ENCODE results near the gene CCIN.
"Not testable (repeated sequence)": the region's sequence is repeated elsewhere in the genome, so short reads cannot be mapped to it uniquely, and the experiment has no call there.

The CCIN gene

DNA sequence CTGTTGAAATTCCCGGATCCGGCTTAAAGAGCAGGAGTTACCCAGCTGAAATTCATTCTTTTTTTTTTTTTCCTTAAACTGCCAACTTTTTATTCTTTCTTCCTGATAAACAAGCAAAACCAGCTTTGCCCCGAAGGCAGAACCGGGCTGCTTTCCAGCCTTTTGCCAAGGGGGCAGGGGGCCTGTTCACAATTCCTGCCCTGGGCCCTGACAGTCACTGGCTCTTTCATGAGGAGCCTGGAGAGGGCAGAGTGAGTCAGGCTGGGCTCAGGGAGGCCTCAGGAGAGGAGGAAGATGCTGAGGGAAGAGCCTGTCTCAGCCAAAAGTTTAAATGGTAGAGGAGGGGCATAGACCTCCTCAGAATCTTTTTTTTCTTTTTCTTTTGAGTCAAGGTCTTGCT lies 27.9 kb upstream of the CCIN start:
- DNase-seq (ENCODE audit: low read depth): no peak

DNA sequence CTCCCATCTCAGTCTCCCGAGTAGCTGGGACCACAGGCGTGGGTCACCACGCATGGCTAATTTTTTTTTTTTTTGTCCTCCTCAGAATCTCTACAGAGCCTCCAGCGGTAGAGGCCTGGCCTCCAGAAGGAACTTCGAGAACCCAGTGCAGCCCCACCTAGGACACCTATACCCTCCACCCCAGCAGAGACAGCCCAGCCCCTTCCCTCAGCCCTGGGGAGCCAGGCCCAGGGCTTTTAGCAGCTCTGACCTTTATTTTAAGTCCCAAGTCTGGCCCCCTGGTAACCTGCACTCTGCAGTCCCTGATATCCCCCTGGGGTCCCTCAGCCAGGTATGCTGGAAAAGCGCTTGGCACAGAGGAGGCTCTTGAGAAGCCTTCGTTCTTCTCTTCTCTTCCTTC lies 27.4 kb upstream of the CCIN start:
- no peak for DNase-seq (ENCODE audit: low read depth)

DNA sequence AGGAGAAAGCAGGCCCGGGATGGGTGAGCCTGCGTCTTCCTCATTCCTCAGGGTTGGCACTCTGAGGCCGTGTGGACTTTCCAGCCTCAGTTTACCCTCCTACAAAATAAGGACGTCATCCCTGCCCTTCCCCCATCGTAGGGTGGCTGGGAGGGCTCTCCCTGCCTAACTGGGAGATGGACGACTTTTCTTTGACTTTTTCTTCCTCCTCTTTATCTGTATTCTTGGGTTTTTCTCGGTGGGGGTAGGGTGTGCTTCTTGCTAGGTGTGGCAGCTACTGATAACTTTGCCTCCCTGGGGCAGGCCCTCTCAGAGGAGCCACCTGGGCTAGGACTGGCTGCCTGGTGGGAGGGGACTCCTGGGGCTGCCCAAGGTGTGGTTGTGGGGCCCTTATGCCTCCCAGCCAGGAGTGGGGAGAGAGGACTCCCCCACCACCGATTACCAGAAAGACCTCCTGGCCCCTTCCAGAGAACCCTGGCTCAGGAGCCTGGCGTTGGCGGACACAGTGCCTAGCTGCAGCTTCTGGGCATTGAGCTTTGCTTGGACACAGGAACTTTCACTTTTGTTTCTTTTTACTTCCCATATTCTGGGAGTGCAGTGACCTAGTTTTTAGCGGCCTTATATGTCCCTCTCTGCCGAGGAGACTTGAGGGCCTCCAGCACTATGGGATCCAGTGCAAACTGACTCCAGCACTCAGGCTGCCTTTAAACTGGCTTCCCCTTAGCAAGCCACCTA lies 26.5 kb upstream of the CCIN start:
- no peak for DNase-seq (ENCODE audit: low read depth)

- no peak for DNase-seq (ENCODE audit: low read depth)
Measured at GRCh38 chr9:36143245-36143641, 25.9 kb upstream of the CCIN start.

DNA sequence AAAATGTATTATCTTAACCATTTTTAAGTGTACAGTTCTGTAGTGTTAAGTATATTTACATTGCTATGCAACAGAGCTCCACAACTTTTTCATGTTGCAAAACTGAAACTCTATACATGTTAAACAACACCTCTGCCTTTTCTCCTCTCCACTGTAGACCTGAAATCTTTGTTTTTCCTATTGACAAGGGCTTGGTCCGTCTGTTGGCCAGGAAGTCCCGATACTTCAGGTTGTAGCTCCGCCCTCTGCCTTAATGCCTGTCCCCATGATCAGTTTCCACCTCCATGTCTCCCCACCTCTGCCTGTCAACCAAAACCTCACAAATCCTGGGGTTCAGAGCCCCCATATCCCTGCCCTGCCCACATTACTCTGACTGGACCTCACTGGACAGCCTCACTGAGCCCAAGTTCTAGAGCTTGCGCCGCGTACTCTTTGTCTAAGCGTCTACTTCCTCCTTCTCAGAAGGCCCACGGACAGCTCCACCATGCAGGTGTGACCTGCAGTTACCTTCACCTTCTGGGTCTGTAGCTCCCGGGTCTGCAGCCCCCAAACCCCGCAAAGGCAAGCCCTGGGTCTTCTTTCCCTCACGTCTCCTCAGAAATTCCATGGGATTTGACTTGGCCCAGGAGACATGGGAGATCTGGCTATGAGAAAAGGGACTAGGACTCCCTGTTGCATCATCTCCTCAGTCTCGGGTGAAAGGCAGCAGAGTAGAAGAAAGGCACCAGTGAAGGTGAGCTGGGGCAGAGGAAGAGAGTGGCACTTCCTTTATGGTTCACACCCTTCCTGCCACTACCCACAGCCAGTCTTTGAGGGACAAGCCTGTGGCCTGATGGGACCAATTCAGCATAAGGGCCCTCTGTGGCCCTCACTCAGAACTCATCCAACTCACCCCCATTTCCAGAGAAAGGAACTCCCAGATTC lies 24.6 kb upstream of the CCIN start:
- no peak for DNase-seq (ENCODE audit: low read depth)

DNA sequence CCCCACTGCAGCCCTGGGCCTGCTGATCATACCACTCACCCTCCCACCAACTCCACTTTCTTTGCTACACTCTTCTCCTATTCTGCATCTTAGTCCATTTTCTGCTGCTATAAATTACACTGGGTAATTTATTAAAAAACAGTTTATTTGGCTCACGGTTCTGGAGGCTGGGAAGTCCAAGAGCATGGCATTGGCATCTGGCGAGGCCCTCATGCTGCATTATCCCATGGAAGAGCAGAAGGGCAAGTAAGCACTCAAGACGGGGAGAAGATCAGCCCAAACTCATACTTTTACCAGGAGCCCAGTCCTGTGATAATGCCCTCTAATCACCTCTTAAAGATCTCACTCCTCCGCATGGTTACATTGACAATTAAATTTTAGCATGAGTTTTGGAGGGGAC lies 23.2 kb upstream of the CCIN start:
- DNase-seq (ENCODE audit: low read depth): no peak

DNA sequence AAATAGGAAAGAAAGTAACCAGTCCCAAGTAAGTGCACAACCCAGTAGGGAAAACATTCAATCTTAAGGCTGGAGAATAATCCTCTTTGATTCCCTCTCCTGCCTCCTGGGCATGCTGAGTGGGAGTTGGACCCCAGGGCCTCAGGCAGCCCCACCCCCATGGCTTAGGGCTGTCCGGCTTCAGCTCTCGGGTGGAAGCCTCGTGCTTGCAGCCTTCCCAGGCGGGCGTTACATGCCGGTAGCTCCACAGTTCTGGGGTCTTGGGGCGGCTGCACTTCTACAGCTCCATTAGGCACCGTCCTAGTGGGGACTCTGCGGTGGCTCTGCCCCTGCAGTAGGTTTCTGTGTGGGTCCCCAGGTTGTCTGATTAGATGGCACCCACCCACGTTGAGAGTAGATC lies 22.5 kb upstream of the CCIN start:
- no peak for DNase-seq (ENCODE audit: low read depth)

DNA sequence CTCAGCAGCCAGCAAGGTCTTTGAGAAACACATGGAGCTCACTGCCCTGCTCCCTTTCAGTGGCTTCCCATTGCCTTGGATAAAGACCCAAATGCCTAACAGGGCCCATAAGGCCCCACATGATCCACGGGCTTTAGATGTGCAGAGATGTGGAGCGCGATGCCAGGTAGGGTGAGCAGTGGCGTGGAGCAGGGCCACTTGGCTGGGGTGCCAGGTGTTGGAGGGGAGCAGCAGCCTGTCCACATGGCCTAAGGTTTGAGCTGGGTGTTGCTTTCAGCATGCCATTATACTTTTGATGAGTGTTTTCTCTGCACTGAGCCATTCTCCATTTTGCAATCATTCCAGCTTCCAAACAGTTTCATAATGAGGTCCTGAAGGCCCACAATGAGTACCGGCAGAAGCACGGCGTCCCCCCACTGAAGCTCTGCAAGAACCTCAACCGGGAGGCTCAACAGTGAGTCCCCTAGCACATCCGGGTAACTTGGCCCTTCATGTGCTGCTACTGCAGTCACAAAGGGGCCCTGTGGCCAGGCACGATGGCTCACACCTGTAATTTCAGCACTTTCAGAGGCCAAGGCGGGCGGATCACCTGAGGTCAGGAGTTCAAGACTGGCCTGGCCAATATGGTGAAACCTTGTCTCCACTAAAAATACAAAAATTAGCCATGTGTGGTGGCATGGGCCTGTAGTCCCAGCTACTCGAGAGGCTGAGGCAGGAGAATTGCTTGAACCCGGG lies 21.6 kb upstream of the CCIN start:
- no peak for DNase-seq (ENCODE audit: low read depth)

- peak; percentile 67 for DNase-seq (ENCODE audit: low read depth)
Measured at GRCh38 chr9:36148311-36149051, 20.7 kb upstream of the CCIN start.

GRCh38 chr9:36149197-36149596 lies 20.0 kb upstream of the CCIN start:
- no peak for DNase-seq (ENCODE audit: low read depth)

GRCh38 chr9:36150574-36151315 lies 18.4 kb upstream of the CCIN start:
- no peak for DNase-seq (ENCODE audit: low read depth)

DNA sequence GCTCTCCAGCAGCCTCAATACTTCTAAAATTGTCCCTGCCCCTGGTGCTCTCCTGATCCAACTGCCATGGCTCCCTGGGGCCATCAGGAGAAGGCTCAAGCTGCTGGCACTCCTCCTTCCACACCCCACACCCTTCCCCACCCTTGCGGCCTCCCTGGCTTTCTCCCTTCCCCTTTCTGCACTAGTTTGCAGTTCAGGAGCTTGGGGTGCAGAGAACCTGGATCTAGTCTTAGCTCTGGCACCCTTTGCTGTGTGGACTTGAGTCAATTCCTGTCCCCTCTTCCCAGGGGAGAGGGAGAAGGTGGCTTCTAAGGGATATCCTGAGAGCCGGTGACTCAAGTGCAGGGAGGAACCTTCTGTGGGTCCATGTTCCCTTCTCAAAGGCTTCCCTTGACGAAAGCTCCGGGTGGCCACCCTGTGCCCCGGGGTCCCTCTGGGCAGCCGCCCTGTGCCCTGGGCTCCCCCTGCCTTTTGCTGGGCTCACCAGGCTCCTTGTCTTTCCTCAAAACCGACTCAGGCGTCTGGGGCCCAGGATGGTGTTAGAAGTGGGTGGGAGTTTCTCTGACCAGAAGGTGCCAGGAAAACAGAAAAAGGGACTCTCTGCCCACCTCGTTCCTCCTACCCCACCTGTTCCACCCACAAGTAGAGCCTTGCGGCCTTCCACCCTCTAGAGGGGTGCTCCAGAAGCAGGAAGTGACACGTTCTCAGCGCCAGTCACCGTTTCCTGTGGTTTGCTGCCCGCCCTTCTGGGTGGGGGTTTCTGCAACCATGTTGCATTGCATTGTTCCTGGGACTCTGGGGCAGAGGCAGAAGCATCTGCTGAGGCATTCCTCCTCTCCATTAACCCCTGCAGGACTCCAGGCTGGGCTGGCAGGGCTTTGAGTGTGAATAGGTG lies 17.6 kb upstream of the CCIN start:
- peak; percentile 85 for DNase-seq (ENCODE audit: low read depth)

GRCh38 chr9:36152741-36153438 lies 16.3 kb upstream of the CCIN start:
- no peak for DNase-seq (ENCODE audit: low read depth)

DNA sequence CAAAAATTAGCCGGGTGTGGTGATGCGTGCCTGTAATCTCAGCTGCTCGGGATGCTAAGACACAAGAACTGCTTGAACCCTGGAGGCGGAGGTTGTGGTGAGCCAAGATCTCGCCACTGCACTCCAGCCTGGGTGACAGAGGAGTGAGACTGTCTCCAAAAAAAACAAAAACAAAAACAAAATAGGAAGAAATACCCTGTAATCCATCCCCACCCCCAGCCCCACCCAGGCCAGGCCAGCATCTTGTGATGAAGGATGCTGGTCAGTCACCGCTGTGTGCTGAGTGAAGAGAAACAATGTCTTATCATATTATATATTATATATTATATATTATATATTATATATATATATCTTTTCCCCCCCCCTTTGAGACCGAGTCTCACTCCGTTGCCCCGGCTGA lies 15.4 kb upstream of the CCIN start:
- DNase-seq (ENCODE audit: low read depth): no peak

DNA sequence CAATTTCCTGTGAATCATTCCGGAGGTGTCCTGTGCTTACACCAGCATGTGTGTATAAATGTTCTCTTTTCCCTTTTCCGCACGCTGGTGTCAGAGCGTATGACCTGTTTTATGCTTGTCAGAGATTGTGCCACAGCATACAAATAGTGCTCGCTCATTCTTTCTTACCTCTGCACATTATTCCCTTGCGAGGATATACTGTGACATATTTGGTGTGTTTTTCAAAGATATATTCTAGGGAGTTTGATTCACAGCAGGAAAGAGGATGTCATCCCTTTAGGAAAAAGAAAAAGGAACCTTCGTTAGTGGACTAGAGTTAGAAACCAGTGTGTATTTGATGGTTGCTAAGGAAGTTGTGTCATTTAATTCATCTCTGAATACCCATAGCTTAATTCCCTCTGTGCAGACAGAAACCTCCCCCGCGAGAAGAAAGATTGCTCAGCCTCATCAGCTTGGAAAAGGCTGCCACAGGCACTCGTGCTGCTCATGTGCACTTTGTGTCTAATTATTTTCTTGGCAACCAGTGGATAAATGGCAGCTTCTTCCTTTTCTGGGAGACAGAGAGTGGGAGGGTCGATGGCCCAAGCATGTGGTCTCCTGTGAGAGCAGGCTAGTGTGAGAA lies 14.7 kb upstream of the CCIN start:
- DNase-seq (ENCODE audit: low read depth): no peak

- no peak for DNase-seq (ENCODE audit: low read depth)
Measured at GRCh38 chr9:36156116-36156515, 13.1 kb upstream of the CCIN start.

DNA sequence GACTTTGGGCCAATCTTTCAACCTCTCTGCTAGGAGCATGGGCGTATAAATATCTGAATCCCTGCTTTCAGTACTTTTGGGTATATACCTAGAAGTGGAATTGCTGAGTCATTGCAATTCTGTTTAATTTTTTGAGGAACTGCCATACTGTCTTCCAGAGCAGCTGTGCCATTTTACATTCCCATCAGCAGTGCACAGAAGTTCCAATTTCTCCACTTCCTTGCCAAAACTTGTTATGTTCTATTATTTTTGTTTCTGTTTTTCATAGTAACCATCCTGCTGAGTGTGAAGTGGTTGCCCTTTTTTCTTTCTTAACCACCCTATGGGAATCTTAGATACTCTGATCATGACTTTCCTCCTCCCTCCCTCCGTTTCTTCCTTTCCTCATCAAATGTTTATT lies 11.1 kb upstream of the CCIN start:
- no peak for DNase-seq (ENCODE audit: low read depth)

DNA sequence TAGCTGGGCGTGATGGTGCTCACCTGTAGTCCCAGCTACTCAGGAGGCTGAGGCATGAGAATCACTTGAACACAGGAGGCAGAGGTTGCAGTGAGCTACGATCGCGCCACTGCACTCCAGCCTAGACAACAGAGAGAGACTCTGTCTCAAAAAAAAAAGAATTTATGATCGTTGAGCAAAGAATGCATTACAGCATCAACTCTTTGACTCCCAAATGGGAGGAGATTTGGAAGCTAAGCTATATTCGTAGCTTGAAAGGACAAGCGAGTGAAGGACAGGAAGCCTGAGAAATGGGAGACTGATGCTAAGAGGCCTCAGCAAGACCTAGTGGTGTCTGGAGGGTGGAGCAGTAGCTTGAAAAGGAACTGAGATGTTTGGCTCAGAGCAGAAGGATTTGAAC lies 10.3 kb upstream of the CCIN start:
- DNase-seq (ENCODE audit: low read depth): no peak

GRCh38 chr9:36159509-36159908 lies 9.7 kb upstream of the CCIN start:
- DNase-seq (ENCODE audit: low read depth): not testable (repeated sequence)
